ENCODE results near the gene CMKLR1. TPM values are rescaled to one million over a fixed set of nuclear protein-coding genes. Genes with fewer than 3 reads are reported as not detected.

Gene CMKLR1
- total RNA-seq, 1 experiment from 2014 or later: 1.3 TPM

DNA sequence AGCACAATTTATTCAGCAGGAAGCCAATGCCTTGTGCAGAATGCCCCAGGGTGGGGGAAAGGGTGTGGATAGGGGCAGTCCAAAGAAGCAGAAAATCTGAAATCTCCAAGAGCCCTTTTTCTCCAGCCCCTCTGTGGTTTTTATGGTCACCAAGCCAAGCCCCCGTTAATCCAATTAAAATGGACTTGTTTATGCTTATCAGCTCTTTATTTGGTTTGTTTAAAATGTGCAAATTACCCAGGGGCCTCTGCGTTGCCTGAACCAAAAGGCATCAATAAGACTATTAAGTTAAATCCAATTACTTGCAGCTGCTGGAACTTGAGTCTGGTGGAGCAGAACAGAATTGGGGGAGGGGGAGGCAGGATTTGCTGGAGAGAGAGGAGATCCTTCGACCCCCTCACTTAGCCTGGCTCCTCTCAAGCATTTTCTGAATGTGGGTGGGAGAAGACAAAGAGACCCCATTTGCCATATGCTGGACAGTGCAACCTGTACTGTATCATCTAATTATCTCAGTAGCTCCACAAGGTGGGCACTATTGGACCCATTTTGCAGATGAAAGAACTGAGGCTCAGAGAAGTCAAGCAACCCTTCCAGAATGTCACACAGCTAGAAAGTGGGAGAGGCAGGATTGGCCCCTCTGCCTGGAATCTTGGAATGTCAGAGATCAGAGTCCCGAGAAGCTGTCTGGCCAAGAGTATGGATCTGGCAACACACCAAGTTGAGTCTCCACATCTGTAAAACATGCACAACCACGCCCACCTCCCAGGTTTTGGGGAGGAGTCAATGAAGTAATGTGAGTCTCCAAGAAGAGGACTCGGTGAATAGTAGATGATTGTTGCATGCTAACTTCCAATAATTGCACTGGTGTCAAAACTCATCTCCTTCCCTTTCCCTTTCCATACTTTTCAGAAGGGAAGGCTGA, 66.9 kb downstream of the CMKLR1 start:
- H3K4me3 ChIP-seq: no peak overlapping the region
- no peaks in the 10 kb centered on the region for H3K27me3 ChIP-seq
- H3K36me3 ChIP-seq: no peaks in the 10 kb centered on the region
- no peak for DNase-seq
- H3K9me3 ChIP-seq: 0 out of 2 replicates have a peak, but pooled peaks cover under 1% of the 10 kb centered on the region

DNA sequence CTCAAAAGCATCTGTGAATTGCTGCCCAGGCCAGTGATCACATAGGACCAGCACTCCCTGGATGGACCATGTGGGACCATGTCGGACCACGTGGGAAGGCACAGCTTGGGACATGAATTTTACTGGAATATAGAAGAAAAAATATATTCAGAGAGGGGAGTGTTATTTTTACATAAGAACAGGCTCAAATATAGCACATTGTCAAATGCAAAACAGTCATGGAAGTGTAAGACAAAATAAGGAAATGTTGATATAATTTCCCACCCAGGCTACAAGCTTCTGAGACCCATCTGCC, 68.3 kb downstream of the CMKLR1 start:
- Histone ChIP-seq H3K9me3 (no peaks in the 10 kb centered on the region), H3K4me3 (no peak overlapping the region), H3K36me3 (no peaks in the 10 kb centered on the region), H3K27me3 (no peaks in the 10 kb centered on the region)
- DNase-seq: no peak

DNA sequence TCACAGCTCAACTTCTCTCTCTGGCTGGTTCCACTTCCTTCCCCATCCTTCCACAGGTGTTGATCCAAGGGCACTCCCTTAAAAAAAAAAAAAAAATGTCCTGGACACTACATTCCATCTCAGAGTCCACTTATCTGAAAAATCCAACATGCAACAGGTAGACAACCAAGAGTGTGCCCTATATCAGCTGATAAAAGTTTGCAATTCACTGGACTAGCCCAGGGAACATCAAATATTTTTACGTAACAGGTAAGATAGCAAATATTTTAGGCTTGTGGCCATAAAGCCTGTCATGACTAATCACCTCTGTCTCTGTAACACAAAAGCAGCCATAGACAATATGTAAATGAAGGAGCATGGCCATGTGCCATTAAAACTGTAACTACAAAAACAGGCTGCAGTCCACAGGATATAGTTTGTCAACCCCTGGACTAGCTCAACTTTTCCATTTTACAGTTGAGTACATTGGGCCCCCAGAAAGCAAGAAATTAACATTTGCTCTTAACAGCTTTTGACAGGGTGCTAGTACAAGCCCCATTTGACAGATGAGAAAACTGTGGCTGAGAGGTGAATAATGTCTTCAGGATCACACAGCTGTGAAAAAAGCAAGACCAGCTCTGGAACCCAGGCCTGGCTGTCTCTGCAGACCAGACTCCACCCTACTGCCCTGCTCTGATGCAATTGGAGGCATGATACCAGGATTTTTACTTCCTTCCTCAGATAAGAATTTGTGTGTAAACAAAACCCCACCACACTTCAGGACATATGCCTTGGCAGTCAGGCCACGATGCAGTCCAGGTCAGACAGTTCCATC, 68.9 kb downstream of the CMKLR1 start:
- H3K36me3 ChIP-seq: no peaks in the 10 kb centered on the region
- DNase-seq: no peak
- H3K27me3 ChIP-seq: no peaks in the 10 kb centered on the region
- H3K9me3 ChIP-seq: no peaks in the 10 kb centered on the region
- H3K4me3 ChIP-seq: no peak overlapping the region

- H3K4me3 ChIP-seq: no peak overlapping the region
Measured at GRCh38 chr12:108269224-108269623, 69.9 kb downstream of the CMKLR1 start.

GRCh38 chr12:108268397-108268796, 70.7 kb downstream of the CMKLR1 start:
- no peak for DNase-seq
- Histone ChIP-seq H3K27me3 (no peaks in the 10 kb centered on the region), H3K4me3 (no peak overlapping the region), H3K36me3 (no peaks in the 10 kb centered on the region), H3K9me3 (no peaks in the 10 kb centered on the region)

More at GRCh38 chr12:108269224-108269623, 69.9 kb downstream of the CMKLR1 start:
- H3K36me3 ChIP-seq: no peaks in the 10 kb centered on the region
- no peaks in the 10 kb centered on the region for H3K27me3 ChIP-seq
- no peak for DNase-seq
- no peaks in the 10 kb centered on the region for H3K9me3 ChIP-seq

GRCh38 chr12:108267450-108267849, 71.7 kb downstream of the CMKLR1 start:
- no peak for DNase-seq
- Histone ChIP-seq H3K4me3 (no peak overlapping the region), H3K9me3 (no peaks in the 10 kb centered on the region), H3K36me3 (no peaks in the 10 kb centered on the region), H3K27me3 (no peaks in the 10 kb centered on the region)

GRCh38 chr12:108266131-108266530, 73.0 kb downstream of the CMKLR1 start:
- peaks cover 6% of the 10 kb centered on the region; the same call in 1 of the 2 replicates for H3K9me3 ChIP-seq
- no peak for DNase-seq
- H3K4me3 ChIP-seq: no peak overlapping the region
- no peaks in the 10 kb centered on the region for H3K36me3 ChIP-seq
- H3K27me3 ChIP-seq: no peaks in the 10 kb centered on the region

DNA sequence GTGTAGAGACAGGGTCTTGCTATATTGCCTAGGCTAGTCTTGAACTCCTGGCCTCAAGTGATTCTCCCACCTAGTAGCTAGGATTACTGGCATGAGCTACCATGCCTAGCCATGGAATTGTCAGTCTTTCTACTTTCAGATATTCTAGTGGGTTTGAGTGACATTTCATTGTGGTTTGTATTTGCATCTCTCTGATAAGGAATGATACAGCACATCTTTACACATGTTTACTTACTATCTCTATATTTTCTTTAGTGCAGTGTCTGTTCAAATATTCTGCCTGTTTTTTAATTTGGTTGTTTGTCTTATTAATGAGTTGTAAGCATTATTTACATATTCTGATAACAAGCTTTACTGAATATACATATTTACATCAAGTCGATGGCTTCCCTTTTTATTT, 73.6 kb downstream of the CMKLR1 start:
- no peak for DNase-seq
- no peaks in the 10 kb centered on the region for H3K36me3 ChIP-seq
- no peak overlapping the region for H3K4me3 ChIP-seq
- peaks cover 13% of the 10 kb centered on the region for H3K9me3 ChIP-seq
- H3K27me3 ChIP-seq: no peaks in the 10 kb centered on the region

DNA sequence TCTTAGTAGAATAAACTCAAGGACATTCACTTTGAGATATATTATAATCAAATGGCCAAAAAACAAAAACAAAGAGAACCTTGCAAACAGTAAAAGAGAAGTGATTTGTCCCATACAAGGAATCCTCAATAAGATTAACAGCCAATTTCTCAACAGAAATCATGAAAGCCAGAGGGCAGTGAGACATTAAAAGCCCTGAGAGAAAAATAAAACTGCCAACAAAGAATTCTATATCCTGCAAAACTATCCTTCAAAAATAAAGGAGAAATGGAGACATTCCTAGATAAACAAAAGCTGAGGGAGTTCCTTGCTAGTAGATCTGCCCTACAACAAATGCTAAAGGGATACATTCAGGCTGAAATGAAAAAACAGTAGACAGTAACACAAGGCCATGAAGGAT, 78.1 kb downstream of the CMKLR1 start:
- no peaks in the 10 kb centered on the region for H3K27me3 ChIP-seq
- H3K4me3 ChIP-seq: no peak overlapping the region
- no peaks in the 10 kb centered on the region for H3K36me3 ChIP-seq
- H3K9me3 ChIP-seq: peaks cover 18% of the 10 kb centered on the region
- DNase-seq: no peak

DNA sequence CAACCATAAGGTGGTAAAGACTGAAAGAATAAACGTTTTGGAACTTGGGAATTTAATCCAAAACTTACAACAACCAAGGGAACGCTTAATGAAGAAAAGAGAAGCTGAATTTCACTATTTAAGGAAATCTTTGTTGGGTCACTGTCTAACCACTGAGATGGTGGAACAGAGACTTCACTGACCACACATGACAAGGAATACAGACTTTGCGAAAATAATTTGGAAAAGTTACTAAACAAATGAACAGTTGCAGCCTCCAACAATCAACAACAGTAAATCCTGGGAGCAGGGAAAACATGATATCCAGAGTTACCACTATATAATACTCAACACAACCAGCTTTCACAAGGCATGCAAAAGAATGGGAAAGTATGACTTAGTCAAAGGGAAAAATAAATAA, 79.1 kb downstream of the CMKLR1 start:
- H3K9me3 ChIP-seq: peaks cover 18% of the 10 kb centered on the region
- no peak overlapping the region for H3K4me3 ChIP-seq
- H3K36me3 ChIP-seq: no peaks in the 10 kb centered on the region
- no peak for DNase-seq
- no peaks in the 10 kb centered on the region for H3K27me3 ChIP-seq

DNA sequence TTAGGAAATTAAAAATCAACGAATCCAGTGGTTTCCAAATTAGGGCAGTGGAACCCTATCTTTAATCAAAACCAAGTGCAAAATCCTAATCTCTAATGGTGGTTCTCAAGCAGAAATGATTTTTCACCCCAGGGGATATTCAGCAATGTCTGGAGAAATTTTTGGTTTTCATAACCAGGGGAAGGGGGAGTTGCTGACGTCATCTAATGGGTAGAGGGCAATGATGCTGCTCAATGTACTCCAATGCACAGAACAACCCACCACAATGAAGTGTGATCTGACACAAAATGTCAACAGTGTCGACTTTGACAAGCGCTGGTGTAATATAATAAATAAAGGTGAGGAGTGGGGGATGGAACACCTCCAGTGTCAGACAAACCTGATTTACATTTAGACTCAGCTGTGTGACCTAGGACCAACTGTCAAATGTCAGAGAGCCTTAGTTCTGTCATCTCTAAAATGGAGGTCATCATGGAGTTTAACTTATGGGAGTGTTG, 81.5 kb downstream of the CMKLR1 start:
- no peaks in the 10 kb centered on the region for H3K27me3 ChIP-seq
- DNase-seq: no peak

DNA sequence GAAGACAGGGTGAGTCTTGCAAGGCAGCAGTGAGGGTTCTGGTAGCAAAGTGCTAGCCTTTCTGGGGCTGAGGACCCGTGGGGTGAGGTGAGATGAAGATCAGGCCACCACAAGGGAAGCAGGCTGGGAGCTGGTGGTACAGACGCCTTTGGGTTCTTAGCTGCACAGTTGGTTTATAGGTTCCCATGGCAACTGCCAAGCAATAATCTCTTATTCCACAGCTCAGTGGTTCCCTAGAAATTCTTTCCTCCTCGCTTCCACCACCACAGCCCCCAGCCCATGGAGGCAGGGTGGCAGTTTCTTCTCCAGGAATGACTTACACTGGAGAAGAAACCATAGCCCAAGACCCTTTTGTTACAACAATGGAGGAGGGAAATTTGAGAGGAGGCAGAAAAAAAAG, 82.1 kb downstream of the CMKLR1 start:
- no peak overlapping the region for H3K4me3 ChIP-seq
- H3K36me3 ChIP-seq: no peaks in the 10 kb centered on the region
- peaks cover 18% of the 10 kb centered on the region for H3K9me3 ChIP-seq
- no peak for DNase-seq
- no peaks in the 10 kb centered on the region for H3K27me3 ChIP-seq

More for the DNA sequence above, 81.5 kb downstream of the CMKLR1 start:
- Histone ChIP-seq H3K4me3 (no peak overlapping the region), H3K9me3 (peaks cover 18% of the 10 kb centered on the region), H3K36me3 (no peaks in the 10 kb centered on the region)

DNA sequence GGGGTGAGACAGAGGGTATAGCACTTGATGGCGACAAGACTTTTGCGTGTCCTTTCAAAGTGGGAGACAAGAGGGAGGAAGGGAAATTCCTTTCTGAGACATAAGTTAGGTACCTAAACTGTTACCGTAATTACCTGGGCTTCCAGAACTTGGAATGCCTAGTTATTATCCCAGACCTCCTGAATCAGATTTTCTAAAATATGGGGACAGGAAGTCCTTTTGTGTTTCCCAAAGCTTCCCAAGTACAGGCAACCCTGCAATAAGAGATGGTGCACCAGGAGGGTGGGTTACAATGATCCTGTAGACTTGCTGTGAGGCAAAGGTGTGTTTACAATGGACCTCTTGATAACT, 83.9 kb downstream of the CMKLR1 start:
- H3K9me3 ChIP-seq: peaks cover 3% of the 10 kb centered on the region; the same call in 1 of the 2 replicates
- no peak for DNase-seq
- no peaks in the 10 kb centered on the region for H3K36me3 ChIP-seq
- no peaks in the 10 kb centered on the region for H3K27me3 ChIP-seq
- H3K4me3 ChIP-seq: no peak overlapping the region

DNA sequence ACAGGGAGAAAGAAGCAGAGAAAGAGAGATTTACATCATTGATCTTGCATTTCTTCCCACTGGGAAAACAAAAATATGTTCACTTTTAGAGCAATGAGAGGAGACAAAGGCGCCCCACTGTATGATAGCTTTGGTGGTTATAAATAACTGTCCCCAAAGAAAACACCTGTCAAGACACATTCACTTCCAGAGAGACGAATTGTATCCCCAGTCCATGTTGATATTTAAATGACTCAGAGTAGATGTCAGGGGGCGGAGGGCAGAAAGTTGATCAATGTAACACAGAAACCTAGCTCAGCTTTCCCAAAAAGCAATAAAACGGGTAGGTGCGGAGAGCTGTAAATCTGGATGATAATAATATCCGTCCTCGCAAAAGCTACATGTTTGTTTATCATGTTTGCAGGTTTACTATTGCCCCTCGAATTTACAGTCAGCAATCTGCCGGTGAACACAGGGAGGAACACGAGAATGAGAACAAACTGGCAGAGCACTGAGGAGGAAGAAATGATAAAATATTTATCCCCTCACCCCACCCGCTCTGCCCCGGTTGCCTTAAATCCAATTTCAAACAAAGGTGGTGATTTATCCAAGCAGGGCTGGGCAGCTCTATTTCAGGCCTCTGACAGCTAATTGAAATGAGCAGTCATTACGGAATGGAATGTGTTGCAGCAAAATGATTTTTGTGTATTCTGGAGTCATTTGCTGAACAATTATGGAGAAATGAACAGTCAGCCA, 84.4 kb downstream of the CMKLR1 start:
- H3K27me3 ChIP-seq: no peaks in the 10 kb centered on the region
- no peaks in the 10 kb centered on the region for H3K36me3 ChIP-seq
- DNase-seq: no peak
- H3K4me3 ChIP-seq: no peak overlapping the region
- H3K9me3 ChIP-seq: no peaks in the 10 kb centered on the region; the same call in 1 of the 2 replicates

DNA sequence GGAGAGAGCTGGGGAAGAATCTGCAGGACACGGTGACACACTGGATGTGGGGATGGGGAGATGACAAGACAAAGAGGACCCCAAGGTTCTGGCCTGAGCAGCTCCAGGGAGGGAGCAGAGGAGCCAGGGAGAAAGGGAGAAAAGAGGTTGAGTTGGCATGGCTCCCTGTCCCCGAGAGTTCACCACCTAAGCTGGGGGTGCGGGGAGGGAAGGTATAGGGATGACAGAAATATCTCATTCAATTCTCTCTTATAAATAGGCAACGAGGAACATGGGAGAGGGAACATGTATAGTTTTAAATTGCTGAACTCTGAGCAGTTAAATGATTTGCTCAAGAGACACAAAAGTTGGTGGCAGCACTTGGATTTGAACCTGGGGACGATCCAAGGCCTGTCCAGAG, 85.1 kb downstream of the CMKLR1 start:
- H3K4me3 ChIP-seq: no peak overlapping the region
- no peaks in the 10 kb centered on the region for H3K36me3 ChIP-seq
- no peaks in the 10 kb centered on the region for H3K9me3 ChIP-seq
- no peaks in the 10 kb centered on the region for H3K27me3 ChIP-seq
- no peak for DNase-seq

DNA sequence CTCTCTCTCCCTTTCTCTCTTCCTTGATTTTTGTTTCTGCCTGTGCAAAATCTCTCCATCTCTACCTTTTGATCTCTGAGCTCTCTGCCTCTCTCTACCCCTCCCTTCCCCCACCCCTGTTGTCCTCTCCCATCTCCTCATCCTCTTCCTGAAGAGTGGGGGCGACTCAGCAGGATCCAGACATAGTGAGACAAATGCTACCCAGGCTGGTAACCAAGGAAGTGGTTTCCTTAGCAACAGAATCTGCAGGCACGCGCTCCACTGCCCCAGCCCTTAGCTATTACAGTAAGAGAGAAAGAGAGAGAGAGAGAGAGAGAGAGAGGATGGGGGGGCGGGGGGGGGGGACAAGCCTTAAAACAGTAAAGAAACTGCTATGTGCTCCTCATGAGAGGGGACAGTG, 85.6 kb downstream of the CMKLR1 start:
- no peak for DNase-seq
- Histone ChIP-seq H3K36me3 (no peaks in the 10 kb centered on the region), H3K9me3 (no peaks in the 10 kb centered on the region), H3K27me3 (no peaks in the 10 kb centered on the region), H3K4me3 (no peak overlapping the region)

DNA sequence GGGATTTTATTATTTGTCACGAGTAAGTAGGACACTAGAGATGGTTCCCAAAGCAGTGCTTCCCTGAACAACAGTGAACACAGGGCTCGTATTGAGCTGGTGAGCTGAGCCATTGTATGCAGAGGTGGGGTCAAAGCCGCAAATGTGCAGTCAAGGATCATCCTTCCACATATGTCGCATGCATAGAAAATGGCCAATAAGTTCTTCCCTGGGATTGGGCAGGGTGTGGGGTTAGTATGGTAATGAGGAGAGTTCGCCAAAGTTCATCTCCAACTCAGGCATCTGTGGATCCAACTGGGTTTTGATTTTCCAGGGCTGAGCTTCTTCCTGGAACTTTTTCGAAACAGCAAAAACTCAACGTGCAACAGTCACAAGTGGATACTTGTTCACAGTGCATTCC, 86.6 kb downstream of the CMKLR1 start:
- no peaks in the 10 kb centered on the region for H3K27me3 ChIP-seq
- H3K4me3 ChIP-seq: no peak overlapping the region
- DNase-seq: no peak

More for the DNA sequence above, 86.6 kb downstream of the CMKLR1 start:
- H3K36me3 ChIP-seq: no peaks in the 10 kb centered on the region
- H3K9me3 ChIP-seq: no peaks in the 10 kb centered on the region

All from MG63 (cell line).